Adrenal gland (tissue), 5 donors: ENCODE data around the gene SPDYE2B.
"Not testable (repeated sequence)": the region's sequence is repeated elsewhere in the genome, so short reads cannot be mapped to it uniquely, and the experiment has no call there.

Experiments
- CTCF ChIP-seq, 6 experiments: fragments of 450-650 bp in 4 of 6; fragments of 200-600 bp in 2 of 6; sonication (generic) in 1 of 6; IDR thresholded peaks; 1 replicate in 5 of 6; 2 replicates in 1 of 6; pipeline versions ENCODE4 v1.5.1 to v1.8.0; 2016 to 2021; ENCODE audit warnings: antibody characterized with exemption in 6 of 6, mild to moderate bottlenecking in 2 of 6, moderate library complexity in 1 of 6
- POLR2A ChIP-seq, 2 donors: fragments of 450-650 bp; IDR thresholded peaks; one replicate each; pipeline ENCODE4 v1.6.1; 2017; ENCODE audit warnings: antibody characterized with exemption in 2 of 2, mild to moderate bottlenecking in 2 of 2, moderate library complexity in 1 of 2
- donor health status: DM: no; HTN: no; CAD: no.

- not testable (repeated sequence) for TF ChIP-seq POLR2A, CTCF (IDR thresholded peaks at IDR 0.05)
Measured at GRCh38 chr7:102630622-102631021, 19.5 kb upstream of the SPDYE2B start.
